Measurements from ENCODE around the gene UGT1A6.

DNA sequence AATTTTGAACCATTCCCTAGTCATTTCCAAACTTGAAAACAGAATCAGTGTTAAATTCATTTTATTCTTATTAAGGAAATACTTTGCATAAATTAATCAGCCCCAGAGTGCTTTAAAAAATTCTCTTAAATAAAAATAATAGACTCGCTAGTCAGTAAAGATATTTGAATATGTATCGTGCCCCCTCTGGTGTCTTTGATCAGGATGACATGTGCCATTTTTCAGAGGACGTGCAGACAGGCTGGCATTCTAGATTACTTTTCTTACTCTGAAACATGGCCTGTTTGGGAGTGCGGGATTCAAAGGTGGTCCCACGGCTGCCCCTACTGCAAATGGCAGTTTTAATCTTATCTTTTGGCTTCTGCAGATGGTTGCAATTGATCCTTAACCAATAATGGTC lies 79.9 kb downstream of the UGT1A6 start:
- TF ChIP-seq, protein P1, sequence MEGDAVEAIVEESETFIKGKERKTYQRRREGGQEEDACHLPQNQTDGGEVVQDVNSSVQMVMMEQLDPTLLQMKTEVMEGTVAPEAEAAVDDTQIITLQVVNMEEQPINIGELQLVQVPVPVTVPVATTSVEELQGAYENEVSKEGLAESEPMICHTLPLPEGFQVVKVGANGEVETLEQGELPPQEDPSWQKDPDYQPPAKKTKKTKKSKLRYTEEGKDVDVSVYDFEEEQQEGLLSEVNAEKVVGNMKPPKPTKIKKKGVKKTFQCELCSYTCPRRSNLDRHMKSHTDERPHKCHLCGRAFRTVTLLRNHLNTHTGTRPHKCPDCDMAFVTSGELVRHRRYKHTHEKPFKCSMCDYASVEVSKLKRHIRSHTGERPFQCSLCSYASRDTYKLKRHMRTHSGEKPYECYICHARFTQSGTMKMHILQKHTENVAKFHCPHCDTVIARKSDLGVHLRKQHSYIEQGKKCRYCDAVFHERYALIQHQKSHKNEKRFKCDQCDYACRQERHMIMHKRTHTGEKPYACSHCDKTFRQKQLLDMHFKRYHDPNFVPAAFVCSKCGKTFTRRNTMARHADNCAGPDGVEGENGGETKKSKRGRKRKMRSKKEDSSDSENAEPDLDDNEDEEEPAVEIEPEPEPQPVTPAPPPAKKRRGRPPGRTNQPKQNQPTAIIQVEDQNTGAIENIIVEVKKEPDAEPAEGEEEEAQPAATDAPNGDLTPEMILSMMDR (IDR thresholded peaks at IDR 0.05 in 8 of 11, conservative IDR thresholded peaks at IDR 0.05 in 3 of 11): no peak
- no peak for TF ChIP-seq POLR2AphosphoS5 (IDR thresholded peaks at IDR 0.05)

Data from spleen (tissue), 7 donors.